Stimulated activated CD4-positive, alpha-beta T cell treated with anti-CD3 and anti-CD28 coated beads, TNF-alpha, amount 100 ng/mL, for 1 hour (primary cell): Measurements from ENCODE around the gene CDHR4.
"Not testable (repeated sequence)": the region's sequence is repeated elsewhere in the genome, so short reads cannot be mapped to it uniquely, and the experiment has no call there.

Experiments used
- DNase-seq, 3 donors: peaks; one replicate each; pipeline ENCODE4 v3.0.0-alpha.2; 2020; ENCODE audit warnings: low read depth in 3 of 3, low spot score in 1 of 3

The CDHR4 gene

DNA sequence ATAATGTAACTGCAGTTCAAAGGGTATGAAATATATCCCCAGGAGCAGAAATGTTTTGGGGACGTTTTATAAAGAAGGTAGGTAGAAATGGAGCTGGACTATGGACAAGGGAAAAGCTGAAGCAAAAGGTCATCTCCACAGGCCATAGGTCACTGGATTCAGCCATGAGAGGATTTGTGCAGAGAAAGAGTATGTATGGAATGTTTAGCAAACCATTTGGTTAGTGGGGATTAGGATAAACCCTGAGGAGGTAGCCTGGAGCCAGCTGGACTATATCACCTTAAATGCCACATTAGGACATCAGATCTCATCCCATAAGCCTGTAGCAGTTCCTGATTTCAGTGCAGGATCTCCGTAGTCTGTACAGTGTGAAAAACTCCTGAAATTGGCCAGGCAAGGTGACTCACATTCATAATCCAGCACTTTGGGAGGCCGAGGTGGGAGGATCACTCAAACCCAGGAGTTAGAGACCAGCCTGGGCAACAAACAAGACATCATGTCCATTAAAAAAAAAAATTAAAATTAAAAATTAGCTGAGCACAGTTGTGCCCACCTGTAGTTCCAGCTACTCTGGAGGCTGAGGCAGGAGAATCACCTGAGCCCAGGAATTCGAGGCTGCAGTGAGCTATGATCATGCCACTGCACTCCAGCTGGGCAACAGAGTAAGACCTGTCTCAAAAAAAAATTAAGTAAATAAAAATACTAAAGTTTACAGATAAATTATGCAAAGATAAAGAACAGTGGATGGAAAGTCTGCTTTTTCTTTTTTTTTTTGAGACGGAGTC, 18.1 kb downstream of the CDHR4 start:
- DNase-seq = no peak

DNA sequence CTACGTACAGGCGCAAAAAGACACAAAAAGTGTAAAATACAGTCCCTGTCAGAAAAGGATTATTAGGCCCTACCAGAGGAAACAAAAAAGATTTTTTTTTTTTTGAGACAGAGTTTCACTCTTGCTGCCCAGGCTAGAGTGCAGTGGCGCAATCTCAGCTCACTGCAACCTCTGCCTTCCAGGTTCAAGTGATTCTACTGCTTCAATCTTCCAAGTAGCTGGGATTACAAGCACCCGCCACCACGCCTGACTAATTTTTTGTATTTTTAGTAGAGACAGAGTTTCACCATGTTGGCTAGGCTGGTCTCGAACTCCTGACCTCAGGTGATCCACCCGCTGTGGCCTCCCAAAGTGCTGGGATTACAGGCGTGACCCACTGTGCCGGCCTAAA, 18.7 kb downstream of the CDHR4 start:
- DNase-seq = not testable (repeated sequence)

DNA sequence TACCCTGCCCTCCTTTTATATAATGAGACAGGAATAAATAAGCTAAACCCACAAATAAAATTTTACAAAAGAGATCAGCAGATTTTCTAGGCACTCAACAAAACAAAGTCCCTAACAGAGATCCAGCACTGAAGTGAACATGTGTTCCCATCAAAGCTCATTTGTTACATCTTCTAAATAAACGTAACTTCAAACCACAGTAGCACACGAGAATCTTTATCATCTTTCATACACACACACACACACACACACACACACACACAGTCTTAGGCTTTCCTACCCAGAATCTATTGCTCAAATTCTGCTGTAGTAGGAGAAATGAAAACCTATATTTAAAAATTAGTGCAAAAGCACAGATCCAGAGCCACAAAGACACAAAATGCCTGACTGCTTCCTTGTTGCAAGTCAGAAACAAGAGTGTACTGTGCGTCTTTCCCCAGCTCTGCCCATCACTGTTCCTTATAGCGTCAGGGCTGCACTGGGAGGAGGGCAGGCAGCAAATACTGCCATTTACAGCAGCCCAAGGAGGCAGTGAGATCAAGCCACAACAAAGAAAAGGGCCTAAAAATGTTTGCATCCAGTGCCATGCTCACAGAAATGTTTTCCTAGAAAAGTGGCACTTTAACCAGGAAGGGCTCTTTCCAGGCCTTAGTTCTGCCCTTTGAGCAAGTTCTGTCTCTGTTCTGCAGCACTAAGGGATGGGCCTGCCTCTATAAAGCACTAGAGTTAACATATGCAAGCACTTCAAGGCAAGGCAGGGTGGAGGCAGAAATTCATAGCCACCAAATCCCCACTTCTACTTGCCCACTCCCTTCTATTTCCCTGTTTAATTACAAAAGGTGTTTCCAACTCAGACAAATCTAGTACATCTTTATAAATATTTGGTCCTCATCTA, 19.3 kb downstream of the CDHR4 start:
- DNase-seq = no peak

DNA sequence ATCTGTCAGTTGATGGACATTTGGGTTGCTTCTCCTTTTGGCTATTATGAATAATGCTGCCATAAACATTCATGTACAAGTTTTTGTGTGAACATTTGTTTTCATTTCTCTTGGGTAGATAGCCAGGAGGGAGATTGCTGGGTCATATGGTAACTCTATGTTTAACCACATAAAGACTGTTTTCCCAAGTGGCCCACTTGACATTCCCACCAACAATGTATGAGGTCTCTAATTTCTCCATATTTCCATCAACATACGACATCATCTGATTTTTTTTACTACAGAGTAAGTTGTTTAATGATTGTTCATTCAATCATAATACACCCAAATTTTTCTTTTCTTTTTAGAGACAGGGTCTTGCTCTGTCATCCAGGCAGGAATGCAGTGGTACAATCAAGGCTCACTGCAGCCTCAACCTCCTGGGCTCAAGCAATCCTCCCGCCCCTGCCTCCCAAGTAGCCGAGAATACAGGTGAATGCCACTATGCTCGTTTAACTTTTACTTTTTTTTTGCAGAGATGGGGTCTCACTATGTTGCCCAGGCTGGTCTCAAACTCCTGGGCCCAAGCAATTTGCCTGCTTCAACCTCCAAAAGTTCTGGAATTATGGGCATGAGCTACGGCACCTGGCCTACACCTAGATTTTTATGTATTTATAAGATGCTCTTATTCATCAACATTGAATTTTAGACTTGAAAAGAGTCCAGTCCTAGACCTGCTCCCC, 20.2 kb downstream of the CDHR4 start:
- no peak for DNase-seq

DNA sequence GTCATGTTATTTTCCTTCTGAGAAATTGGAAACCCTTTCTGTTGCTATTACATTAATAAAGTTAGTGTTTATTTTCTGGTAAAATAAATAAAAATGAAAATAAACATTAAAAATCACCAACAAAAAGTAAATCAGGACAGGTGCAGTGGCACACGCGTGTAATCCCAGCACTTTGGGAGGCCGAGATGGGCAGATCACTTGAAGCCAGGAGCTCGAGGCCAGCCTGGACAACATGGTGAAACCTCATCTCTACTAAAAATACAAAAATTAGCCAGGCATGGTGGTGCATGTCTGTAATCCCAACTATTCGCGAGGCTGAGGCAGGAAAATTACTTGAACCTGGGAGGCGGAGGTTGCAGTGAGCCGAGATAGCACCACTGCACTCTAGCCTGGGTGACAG, 23.6 kb downstream of the CDHR4 start:
- DNase-seq = not testable (repeated sequence)

DNA sequence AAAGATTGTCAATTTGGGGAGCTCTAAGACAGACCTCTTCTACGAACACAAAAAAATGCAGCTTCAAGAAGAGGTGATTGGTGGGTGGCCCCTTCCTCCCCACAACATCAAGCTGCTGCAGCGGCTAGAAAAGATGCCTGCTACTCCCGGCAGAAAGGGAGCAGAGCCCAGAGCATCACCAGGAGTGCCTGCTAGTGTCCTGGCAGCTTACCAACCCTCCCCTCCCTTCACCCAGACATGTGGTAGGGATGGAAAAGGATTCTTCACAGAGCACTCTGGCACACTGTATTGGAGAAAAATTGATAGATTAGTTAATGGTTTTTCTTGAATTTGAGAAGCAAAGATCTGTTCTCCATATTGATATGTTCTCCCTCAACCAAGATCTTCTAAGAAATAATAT, 24.1 kb downstream of the CDHR4 start:
- no peak for DNase-seq

DNA sequence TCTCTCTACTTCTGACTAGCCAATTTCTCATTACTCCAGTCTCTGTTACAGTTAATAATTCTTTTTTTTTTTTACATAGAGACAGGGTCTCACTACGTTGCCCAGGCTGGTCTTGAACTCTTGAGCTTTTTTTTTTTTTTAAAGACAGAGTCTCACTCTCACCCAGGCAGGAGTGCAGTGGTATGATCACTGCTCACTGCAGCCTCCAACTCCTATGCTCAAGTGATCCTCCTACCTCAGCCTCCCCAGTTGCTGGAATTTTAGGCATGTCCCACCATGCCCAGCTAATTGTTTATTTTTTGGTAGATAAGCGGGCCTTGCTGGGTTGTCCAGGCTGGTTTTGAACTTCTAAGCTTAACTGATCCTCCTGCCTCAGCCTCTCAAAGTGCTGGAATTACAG, 27.0 kb downstream of the CDHR4 start:
- no peak for DNase-seq

DNA sequence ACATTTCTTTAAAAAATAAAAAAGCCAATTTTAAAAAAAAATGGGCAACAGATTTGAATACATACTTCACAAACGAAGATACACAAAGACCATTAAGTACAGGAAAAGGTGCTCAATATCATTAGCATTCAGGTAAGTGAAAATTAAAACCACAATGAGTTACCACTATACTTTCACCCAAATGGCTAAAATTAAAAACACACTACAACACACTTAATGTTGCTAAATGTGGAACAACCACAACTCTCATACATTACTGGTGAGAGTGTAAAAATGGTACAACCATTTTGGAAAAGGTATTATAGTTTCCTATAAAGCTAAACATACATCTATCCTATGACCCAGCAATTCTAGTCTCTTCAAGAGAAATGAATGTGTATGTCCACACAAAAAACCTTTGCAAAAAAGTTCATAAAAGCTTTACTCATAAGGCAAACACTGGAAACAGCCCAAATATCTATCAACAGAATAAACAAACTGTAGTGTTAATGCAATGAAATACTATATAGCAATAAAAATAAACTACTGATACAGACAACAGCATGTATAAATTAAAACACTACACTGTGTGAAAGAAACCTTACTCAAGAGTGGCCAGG, 28.2 kb downstream of the CDHR4 start:
- no peak for DNase-seq

DNA sequence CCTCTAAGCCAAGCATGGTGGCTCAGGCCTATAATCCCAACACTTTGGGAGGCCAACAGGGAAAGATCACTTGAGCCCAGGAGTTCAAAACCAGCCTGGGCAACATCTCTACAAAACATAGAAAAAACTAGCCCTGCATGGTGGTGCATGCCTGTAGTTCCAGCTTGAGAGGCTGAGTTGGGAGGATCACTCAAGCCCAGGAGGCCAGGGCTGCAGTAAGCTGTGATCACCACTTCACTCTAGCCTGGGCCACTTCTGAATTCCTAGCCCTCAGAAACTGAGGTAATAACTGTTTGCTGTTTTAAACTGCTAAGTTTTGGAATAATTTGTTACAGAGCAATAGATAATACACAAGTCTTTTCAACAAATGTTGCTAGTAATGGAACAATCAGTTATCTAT, 29.7 kb downstream of the CDHR4 start:
- no peak for DNase-seq

DNA sequence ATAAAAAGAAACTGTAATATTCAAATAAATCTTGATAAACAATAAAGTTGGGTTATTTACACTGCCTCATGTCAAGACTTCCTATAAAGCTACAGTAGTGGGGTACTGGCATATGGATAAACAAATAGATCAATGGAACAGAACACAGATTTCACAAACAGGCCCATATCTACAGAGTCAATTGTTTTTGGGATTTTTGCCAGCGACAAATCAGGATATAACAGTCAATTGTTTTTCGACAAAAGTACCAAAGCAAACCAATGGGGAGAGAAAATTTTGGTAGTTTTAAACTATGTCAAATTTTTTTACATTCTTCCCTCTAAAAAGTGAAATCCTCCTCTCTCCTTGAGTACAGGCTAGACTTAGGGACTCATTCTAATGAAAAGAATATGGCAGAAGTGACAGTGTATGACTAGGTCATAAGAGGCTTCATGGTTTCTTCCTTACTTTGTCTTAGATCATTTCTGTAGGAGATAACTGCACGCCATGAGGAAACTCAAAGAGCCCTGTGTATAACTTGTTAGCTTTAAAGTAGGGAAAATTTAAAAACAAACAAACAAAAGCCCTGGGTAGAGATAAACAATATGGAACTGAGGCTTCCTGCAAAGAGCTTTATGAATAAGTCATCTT, 30.3 kb downstream of the CDHR4 start:
- DNase-seq = no peak

DNA sequence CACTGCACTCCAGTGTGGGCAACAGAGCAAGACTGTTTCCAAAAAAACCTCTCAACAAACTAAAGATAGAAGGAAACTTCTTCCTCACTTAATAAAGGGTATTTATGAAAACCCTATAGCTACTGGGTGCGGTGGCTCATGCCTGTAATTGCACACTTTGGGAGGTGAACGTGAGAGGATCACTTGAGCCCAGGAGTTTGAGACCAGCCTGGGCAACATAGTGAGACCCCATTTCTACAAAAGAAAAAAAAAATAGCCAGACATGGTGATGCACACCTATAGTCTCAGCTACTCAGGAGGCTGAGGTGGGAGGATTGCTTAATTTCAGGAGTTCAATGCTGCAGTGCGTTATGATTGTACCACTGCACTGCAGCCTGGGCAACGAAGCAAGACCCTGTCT, 35.7 kb downstream of the CDHR4 start:
- no peak for DNase-seq

DNA sequence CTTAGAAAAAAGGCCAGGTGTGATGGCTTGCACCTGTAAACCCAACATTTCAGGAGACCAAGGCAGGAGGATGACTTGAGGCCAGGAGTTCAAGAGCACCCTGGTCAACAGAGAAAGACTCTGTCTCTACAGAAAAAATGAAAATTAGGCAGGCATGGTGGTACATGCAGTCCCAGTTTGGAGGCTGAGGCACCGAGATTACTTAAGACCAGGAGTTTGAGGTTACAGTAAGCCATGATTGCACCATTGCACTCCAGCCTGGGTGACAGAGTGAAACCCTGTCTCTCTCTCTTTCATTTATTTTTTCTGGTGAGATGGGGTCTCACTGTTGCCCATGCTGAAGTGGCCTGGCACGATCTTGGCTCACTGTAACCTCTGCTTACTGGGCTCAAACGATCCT, 38.0 kb downstream of the CDHR4 start:
- DNase-seq = no peak

DNA sequence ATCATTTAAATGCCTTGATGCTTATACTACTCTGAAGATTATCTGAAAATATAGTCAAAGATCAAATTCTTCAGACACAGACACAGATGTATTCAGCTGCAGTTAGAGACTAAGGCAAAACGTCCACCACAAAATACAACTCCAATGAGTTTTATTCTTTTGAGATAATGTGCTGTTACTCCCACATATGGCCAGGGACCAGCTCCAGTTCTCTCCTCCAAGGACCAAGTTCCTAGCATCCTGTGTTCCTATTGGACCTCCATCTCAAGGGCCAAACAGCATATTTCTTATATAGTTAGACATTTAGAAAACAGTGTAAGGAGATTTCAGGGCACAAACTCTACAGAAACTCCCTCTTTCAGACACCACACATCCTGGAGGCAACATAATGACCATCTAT, 40.4 kb downstream of the CDHR4 start:
- DNase-seq = no peak

DNA sequence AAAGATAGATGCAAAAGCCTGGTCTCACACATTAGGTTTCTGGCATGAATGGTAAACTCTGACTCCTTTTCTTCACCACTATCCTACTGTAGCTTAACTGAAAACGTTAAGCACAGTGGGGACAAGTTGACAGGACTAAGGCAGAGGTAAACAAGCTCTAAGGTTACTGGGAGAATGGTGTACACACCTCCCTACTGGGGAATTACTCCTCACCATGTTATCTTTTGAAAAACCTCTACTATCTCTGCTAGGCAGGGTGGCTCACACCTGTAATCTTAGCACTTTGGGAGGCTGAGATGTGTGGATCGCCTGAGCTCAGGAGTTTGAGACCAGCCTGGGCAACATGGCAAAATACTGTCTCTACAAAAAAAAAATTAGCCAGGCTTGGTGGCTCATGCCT, 42.5 kb downstream of the CDHR4 start:
- DNase-seq = no peak

DNA sequence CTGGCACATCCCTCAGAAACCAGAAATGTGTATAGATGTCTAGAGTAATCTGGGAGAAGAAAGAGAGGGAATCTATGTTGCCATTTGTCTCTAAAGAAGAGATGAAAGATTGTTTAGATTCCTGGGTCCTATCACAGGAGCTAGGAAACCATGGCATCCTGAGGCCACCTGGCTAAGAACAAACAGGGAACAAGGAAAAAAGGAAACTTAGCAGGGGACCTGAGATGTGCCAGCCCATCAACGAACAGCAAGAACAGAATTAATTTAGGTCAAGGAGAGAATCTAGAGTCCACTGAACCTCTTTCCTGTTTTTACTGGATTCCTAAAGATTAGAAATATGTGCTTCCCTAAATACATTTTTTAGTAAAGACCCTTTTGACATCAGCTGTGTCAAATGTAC, 43.6 kb downstream of the CDHR4 start:
- DNase-seq = no peak

DNA sequence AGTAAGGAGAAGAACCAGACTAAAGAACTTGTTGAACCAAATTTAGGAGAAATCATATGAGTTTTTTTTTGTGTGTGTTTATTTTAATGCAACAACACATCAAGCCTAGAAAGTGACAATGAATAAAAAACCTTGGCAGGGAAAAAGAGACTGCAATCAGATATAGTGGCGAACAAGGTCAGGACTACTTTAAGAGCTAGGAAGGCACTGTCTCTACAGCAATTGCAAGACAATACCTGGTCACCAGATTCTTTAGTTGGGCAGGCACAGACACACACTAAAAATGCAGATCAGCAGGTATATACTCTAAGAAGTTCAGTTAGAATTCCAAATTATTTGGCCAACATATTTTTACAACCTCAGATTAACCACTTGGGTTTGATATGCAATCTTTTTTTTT, 45.1 kb downstream of the CDHR4 start:
- no peak for DNase-seq

DNA sequence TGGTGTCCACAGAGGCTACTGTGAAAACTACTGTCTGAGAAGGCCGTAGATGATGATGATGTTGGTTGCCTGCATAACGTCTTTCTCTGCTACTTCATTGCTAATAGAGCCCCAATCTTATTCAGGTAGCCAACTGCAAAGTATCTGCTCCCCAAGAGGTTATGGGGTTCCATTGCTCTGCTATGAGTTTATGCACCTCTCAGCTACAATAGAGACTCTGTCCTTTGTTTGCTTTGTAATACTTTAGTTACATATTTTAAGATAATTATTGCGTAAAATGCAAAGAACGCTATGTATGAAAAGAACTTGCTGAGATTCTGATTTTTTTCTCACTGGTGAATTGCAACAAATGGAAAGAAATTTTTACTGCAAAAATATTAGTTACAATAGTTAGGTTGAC, 48.2 kb downstream of the CDHR4 start:
- DNase-seq = no peak

DNA sequence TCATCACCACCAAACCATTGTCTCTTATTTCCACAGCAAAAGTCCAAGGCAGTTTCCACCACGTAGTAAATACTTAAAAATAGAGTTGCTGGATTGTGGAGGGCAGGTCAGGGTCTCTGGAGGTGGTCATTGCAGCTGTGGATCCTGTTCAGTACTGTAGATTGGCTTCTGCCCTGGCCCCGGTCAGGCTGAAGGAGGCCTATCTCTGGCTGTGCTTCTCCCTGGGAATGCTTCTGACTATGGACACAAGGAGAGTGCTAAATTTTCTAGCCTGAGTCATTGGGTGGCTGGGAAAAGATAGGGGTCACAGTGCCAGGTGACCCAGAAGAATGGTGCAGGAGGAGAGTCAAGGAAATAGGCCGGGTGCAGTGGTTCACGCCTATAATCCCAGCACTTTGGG, 49.6 kb downstream of the CDHR4 start:
- no peak for DNase-seq

DNA sequence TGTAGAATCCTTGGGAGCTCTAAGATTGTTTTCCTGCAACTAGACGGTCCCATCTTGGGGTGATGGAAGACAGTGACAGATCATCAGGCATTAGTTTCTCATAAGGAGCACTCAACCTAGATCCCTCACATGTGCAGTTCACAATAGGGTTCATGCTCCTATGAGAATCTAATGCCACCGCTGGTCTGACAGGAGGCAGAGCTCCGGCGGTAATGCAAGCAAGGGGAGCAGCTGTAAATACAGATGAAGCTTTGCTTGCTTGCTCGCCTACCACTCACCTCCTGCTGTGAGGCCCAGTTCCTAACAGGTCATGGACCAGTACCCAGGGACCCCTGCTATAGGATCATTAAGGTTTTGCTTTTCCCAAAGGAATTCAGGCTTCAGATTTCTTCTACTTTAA, 50.8 kb downstream of the CDHR4 start:
- not testable (repeated sequence) for DNase-seq

DNA sequence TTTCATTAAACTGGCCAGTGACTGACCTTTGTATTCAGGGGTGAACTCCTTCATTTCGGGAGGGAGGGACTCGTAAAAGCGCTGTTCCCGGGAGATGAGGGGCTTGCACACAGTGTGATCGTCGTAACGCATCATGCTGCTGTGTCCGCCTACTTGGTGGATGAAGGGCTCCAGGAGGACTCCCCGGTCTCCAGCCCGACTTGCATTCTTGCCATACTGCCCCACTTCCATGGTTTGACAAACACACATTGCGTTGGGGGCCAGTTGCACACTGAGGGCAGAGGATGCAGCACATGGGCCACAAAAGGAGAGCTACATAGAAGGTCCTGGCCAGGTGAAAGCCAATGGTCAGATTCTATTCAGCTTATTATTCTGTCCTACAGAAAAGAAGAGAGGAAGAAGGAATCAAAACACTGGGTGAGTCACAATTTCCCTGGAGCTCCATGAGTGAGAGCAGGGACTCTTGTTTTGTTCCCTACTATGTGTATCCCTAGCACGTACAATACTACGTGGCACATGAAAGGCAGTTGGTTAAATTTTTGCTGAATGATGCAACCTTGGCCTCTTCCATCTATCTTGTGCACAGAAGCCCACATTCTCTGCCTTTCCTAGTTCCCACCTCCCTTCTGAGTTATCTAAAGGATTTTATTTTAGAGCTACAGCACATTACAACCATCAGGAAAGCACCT, 51.7 kb downstream of the CDHR4 start:
- no peak for DNase-seq
